Ovary (tissue), 9 donors: ENCODE measurements around the gene ST3GAL5. TPM values are rescaled to one million over a fixed set of nuclear protein-coding genes. Genes with fewer than 3 reads are reported as not detected.
"Not testable (repeated sequence)": the region's sequence is repeated elsewhere in the genome, so short reads cannot be mapped to it uniquely, and the experiment has no call there.

Source experiments
- DNase-seq, 5 donors: peaks; one replicate each; pipeline ENCODE4 v3.0.0-alpha.2; 2019 to 2020
- H3K27ac ChIP-seq, 2 donors: fragments of 200-600 bp; one replicate each; pipeline versions ENCODE4 v1.5.1 to v1.8.0; 2019 to 2022
- H3K27me3 ChIP-seq: fragments of 200-600 bp; one replicate; pipeline ENCODE4 v1.8.0; 2022
- H3K36me3 ChIP-seq: fragments of 200-600 bp; sonication (generic); one replicate; pipeline ENCODE4 v1.5.1; 2019
- H3K4me1 ChIP-seq: one replicate; pipeline ENCODE4 v1.8.1; 2013; ENCODE audit warnings: mild to moderate bottlenecking, moderate library complexity; ENCODE audit not compliant: insufficient read depth
- H3K4me3 ChIP-seq: fragments of 200-600 bp; sonication (generic); one replicate; pipeline ENCODE4 v1.5.1; 2017
- H3K9me3 ChIP-seq, 2 donors: fragments of 200-600 bp in 1 of 2; sonication (generic) in 1 of 2; one replicate each; pipeline versions ENCODE4 v1.5.1 to v1.8.1; 2013 to 2019; ENCODE audit warnings: mild to moderate bottlenecking in 1 of 2, moderate library complexity in 1 of 2
- EP300 ChIP-seq: sonication (generic); formaldehyde crosslinking; IDR thresholded peaks from one replicate; pipeline ENCODE4 v1.6.1; 2017; ENCODE audit warnings: antibody characterized with exemption
- POLR2A ChIP-seq: fragments of 450-650 bp; IDR thresholded peaks from one replicate; pipeline ENCODE4 v1.6.1; 2017; ENCODE audit warnings: antibody characterized with exemption, mild to moderate bottlenecking, moderate library complexity
- WGBS, 3 donors: extraction: QIAGEN DNeasy Blood & Tissue Kit in 1 of 3; methylation state at CpG; one replicate each; pipeline versions ENCODE4 v1.1.5 to v1.1.7; 2013 to 2017; 5-methylcytosine and 5-hydroxymethylcytosine counted together
- intact Hi-C, 4 donors: fragments of 100-400 bp; cut with DNase I; formaldehyde crosslinking; loops; one replicate each; pipeline versions ENCODE4 v1.11.0 to v1.15.1; 2022 to 2023
- polyA plus RNA-seq, 2 donors: library from polyadenylated mRNA; stranded (reverse); fragments of 200-250 nt in 1 of 2; fragments of 350-450 nt in 1 of 2; fragmentation: Illumina TruSeq in 1 of 2; extraction: RNeasy Lipid Tissue Mini Kit (QIAGEN cat#74804) in 1 of 2; gene quantifications; one replicate each; pipeline ENCODE4 v1.2.3, GENCODE V29; 2013 to 2014
- total RNA-seq, 7 donors: library from RNA; depleted of rRNA in 2 of 7; stranded (reverse); fragments of >200 nt in 2 of 7; fragmentation: NEBNext Ultra II Directional in 3 of 7; extraction: Animal tissue kit (Norgen Biotek cat#: 25700) in 3 of 7; gene quantifications; one replicate each; pipeline versions ENCODE4 v1.1.0 to v1.2.4, GENCODE V29; 2016 to 2023
- TF ChIP-seq, protein P1 (sequence below), 3 donors: fragments of 450-650 bp in 2 of 3; fragments of 200-600 bp in 1 of 3; IDR thresholded peaks; one replicate each; pipeline versions ENCODE4 v1.5.1 to v1.8.0; 2016 to 2022; ENCODE audit warnings: antibody characterized with exemption in 3 of 3, mild to moderate bottlenecking in 1 of 3
- donor health status: DM: no; HTN: no; CAD: no; lungs with moderate emphysema.
- donor health status: DM: no; HTN: no; CAD: no.
- donor health status: Bipolar disorder and iron deficiency.
- donor health status: DM: yes; HTN: yes; CAD: no.
- donor health status: DM: no; HTN: no; CAD: no.
- donor health status: DM: yes; HTN: yes; CAD: no.

The ST3GAL5 gene
- total and polyA plus RNA-seq, 9 donors, result 11.6 to 52.7 (median 22.2) TPM

DNA sequence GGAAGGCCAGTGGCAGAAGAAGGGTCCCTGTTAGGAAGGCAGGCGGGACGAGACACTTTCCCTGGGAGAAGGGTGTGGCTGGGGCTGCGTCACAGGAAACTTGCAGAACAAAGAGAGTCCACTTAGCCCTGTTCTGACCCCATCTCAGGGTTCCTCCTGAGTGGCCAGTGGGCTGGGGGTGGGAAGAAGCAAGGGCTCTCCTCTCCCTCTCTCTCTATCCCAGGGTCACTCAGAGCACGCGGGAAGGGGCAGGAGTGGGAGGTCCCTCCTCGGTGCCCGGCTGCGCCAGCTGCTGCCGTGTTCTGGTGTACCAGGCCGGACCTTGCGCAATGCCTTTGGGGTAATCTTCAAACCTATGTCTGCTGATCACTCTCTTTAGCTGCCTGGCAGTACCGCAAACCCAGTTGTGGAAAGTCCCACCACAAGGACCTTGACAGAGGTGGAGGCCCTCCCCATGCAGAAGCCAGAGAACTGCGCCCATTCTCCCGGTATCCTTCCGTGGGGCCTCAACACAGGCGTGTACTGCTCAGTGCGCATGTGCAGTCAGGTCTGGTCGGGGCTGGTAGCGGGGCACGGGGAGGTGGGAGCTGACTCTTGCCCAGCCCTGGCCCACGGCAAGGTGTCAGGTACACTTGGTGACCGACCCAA is 47.8 kb upstream of the ST3GAL5 start:
- intact Hi-C loops, result no loop called here
- WGBS, 3 donors, result 94 to 95% (median 94%) methylated on average over 22 of the region's 22 CpGs
- DNase-seq, result no peak
- Histone ChIP-seq H3K4me1 (peaks cover 6% of the 10 kb centered on the region), H3K9me3 (no peaks in the 10 kb centered on the region), H3K27ac (no peak overlapping the region), H3K27me3 (no peaks in the 10 kb centered on the region), H3K36me3 (no peaks in the 10 kb centered on the region), H3K4me3 (no peak overlapping the region)
- TF ChIP-seq EP300 (no peak), POLR2A (no peak)
- TF ChIP-seq, protein P1, sequence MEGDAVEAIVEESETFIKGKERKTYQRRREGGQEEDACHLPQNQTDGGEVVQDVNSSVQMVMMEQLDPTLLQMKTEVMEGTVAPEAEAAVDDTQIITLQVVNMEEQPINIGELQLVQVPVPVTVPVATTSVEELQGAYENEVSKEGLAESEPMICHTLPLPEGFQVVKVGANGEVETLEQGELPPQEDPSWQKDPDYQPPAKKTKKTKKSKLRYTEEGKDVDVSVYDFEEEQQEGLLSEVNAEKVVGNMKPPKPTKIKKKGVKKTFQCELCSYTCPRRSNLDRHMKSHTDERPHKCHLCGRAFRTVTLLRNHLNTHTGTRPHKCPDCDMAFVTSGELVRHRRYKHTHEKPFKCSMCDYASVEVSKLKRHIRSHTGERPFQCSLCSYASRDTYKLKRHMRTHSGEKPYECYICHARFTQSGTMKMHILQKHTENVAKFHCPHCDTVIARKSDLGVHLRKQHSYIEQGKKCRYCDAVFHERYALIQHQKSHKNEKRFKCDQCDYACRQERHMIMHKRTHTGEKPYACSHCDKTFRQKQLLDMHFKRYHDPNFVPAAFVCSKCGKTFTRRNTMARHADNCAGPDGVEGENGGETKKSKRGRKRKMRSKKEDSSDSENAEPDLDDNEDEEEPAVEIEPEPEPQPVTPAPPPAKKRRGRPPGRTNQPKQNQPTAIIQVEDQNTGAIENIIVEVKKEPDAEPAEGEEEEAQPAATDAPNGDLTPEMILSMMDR (IDR thresholded peaks at IDR 0.05), result no peak

DNA sequence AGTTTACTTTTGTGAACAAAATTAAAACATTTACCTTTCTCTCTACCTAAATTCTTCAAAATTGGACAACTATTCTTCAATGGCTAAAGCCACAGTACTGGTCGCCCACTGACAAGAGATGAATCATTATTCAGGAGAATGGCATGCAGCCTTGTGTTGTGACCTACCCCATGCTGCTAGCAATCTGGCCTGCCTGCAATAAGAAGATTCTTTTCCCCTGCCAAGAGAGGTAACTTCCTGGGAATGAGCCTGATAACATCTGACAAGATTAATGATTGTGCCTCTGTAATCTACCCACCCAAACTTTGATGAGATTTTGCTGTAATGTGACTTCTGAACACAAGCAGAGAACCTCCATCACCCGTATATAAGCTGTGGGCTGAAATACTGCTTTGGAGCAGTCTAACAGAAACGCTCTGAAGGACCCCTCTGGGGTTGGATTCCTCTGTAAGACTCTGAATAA is 47.0 kb upstream of the ST3GAL5 start:
- intact Hi-C loops, result no loop called here
- DNase-seq, result no peak
- H3K36me3 ChIP-seq, result no peaks in the 10 kb centered on the region
- H3K4me1 ChIP-seq, result peaks cover 6% of the 10 kb centered on the region
- no peak overlapping the region for H3K4me3 ChIP-seq
- no peak overlapping the region for H3K27ac ChIP-seq
- no peaks in the 10 kb centered on the region for H3K27me3 ChIP-seq
- TF ChIP-seq EP300 (no peak), POLR2A (no peak)
- TF ChIP-seq, protein P1 (IDR thresholded peaks at IDR 0.05), result no peak
- no peaks in the 10 kb centered on the region for H3K9me3 ChIP-seq
- 68 to 74% (median 69%) methylated on average over 3 of the region's 3 CpGs for WGBS, 3 donors

DNA sequence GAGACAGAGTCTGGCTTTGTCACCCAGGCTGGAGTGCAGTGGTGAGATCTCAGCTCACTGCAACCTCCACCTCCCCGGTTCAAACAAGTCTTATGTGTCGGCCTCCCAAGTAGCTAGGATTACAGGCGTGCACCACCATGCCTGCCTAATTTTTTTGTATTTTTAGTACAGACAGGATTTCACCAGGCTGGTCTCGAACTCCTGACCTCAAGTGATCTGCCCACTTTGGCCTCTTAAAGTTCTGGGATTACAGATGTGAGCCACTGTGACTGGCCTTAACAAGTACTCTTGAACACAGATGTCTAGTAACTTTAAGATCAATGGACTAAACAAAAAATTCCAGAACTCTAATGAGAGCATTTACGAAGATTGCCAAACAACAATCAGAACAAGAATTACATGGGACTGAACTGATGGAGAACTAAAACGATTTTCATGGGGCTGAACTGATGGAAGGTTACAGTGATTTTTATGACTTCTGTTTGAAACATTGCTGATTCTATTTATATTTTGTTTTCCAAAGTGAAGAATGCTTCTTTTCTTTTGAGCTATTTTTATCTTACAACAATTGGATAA is 46.5 kb upstream of the ST3GAL5 start:
- Histone ChIP-seq H3K4me1 (peaks cover 7% of the 10 kb centered on the region), H3K36me3 (no peaks in the 10 kb centered on the region), H3K9me3 (no peaks in the 10 kb centered on the region), H3K27ac (no peak overlapping the region), H3K27me3 (no peaks in the 10 kb centered on the region), H3K4me3 (no peak overlapping the region)
- intact Hi-C loops, result no loop called here
- TF ChIP-seq EP300, result no peak
- TF ChIP-seq POLR2A, result no peak
- TF ChIP-seq, protein P1 (IDR thresholded peaks at IDR 0.05), result no peak
- DNase-seq, result no peak
- WGBS, 3 donors, result 76 to 79% (median 77%) methylated on average over 6 of the region's 6 CpGs

DNA sequence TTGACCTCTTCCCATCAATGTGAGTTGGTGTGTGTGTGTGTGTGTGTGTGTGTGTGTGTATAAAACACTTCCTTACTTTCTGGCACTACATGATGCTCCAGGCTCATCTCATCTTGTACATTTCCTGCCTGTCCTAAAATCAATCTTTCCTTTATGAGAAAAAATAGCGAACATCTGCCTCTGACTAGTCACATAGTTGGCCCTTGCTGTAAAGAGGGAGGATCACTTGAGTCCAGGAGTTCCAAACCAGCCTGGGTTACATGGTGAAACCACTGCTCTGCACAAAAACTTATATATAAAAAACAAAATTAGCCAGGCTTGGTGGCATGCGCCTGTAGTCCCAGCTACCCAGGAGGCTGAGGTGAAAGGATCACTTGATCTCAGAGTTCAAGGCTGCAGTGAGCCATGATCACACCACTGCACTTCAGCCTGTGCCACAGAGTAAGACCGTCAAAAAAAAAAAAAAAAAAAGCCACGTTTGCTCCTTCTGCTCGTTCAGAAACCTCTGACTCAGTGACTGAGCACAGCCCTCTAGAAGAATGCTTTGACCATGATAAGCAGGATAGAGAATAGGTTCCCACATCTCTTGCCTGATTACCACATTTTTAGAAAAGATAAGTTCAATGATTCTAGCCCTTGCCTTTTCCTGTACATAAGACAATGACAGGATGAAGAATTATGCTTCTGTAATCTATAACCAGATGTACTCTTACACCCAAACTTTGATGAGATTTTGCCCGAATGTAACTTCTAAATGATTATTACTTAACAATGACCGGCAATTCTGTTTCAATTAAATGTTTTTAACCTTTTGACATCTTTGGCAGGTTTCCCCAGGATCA is 45.2 kb upstream of the ST3GAL5 start:
- intact Hi-C loops, result no loop called here
- no peak overlapping the region for H3K27ac ChIP-seq
- H3K4me3 ChIP-seq, result no peak overlapping the region
- H3K27me3 ChIP-seq, result no peaks in the 10 kb centered on the region
- DNase-seq, result no peak
- H3K4me1 ChIP-seq, result peaks cover 12% of the 10 kb centered on the region
- 31 to 40% (median 36%) methylated on average over 7 of the region's 7 CpGs for WGBS, 3 donors
- no peaks in the 10 kb centered on the region for H3K9me3 ChIP-seq
- no peaks in the 10 kb centered on the region for H3K36me3 ChIP-seq
- no peak for TF ChIP-seq POLR2A
- TF ChIP-seq, protein P1 (IDR thresholded peaks at IDR 0.05), result no peak
- no peak for TF ChIP-seq EP300

DNA sequence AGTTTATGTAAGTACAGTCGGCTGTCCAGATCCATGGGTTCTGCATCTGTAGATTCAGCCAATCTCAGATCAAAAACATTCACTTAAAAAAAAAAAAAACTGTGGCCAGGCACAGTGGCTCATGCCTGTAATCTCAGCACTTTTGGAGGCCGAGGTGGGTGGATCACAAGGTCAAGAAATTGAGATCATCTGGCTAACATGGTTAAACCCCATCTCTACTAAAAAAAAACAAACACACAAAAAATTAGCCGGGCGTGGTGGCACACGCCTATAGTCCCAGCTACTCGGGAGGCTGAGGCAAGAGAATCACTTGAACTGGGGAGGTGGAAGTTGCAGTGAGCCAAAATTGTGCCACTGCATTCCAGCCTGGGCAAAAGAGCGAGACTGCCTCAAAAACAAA is 42.4 kb upstream of the ST3GAL5 start:
- DNase-seq, result not testable (repeated sequence)

More for the DNA sequence above, 42.4 kb upstream of the ST3GAL5 start:
- intact Hi-C loops, H3K36me3 ChIP-seq, H3K9me3 ChIP-seq, H3K27ac ChIP-seq, H3K27me3 ChIP-seq, H3K4me3 ChIP-seq: not testable (repeated sequence)
- WGBS, 3 donors, result 91 to 94% (median 92%) methylated on average over 7 of the region's 7 CpGs
- peaks cover 12% of the 10 kb centered on the region for H3K4me1 ChIP-seq
